NCI-H2081 treated with DMSO at 0.1 percent for 48 hours (cell line): ENCODE data around the gene SMG9.

Source experiments
- DNase-seq: peaks from one replicate; lab custom pipeline; 2025; lab: John Stamatoyannopoulos, UW

The SMG9 gene, protein sequence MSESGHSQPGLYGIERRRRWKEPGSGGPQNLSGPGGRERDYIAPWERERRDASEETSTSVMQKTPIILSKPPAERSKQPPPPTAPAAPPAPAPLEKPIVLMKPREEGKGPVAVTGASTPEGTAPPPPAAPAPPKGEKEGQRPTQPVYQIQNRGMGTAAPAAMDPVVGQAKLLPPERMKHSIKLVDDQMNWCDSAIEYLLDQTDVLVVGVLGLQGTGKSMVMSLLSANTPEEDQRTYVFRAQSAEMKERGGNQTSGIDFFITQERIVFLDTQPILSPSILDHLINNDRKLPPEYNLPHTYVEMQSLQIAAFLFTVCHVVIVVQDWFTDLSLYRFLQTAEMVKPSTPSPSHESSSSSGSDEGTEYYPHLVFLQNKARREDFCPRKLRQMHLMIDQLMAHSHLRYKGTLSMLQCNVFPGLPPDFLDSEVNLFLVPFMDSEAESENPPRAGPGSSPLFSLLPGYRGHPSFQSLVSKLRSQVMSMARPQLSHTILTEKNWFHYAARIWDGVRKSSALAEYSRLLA

GRCh38 chr19:43754503-43755255 lies at the start of gene SMG9:
TSS of gene SMG9 (minus strand) at chr19:43754962. CDS start at chr19:43750741, 4,221 bp downstream.
- DNase-seq: peak; percentile 76

- no peak for DNase-seq
These were observed 49.7 kb upstream of the SMG9 start for GRCh38 chr19:43804432-43804831.

DNA sequence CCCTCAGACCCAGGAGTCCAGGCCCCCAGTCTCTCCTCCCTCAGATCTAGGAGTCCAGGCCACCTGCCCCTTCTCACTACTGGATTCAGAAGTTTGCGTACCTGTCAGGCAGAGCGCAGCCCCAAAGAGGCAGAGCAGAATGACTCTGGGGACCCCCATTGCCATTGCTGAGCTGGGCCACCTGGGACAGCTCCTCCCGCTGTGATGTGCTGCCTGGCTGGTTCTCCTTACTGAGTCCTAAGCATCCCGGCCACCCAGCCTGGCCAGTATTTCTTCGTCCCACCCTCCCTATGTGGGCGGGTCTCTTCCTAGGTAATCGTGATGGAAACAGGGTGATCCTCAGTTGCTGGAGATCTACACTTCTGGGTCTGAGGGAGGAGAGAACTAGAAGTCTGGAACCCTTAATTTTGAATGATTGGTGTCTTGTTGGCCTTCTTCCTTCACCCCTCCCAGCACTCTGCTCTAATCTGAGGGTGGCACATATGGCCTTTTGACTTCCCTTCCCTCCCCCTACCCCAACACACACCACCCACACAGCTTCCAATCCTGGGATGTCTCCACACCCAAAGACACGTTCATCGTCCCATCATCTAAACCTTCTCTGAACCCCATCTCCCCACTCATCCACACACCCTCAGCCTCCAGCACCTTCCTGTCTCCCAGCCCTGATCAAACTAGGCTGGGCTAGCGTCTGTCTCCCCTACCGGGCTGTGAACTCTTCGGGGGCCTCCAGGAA lies 47.6 kb upstream of the SMG9 start, which contains the start of gene LYPD5:
LYPD5 (minus strand) TSS at position 232 of the 736 bp plus-strand sequence; CDS start at position 165, 67 bp downstream.
- no peak for DNase-seq

DNA sequence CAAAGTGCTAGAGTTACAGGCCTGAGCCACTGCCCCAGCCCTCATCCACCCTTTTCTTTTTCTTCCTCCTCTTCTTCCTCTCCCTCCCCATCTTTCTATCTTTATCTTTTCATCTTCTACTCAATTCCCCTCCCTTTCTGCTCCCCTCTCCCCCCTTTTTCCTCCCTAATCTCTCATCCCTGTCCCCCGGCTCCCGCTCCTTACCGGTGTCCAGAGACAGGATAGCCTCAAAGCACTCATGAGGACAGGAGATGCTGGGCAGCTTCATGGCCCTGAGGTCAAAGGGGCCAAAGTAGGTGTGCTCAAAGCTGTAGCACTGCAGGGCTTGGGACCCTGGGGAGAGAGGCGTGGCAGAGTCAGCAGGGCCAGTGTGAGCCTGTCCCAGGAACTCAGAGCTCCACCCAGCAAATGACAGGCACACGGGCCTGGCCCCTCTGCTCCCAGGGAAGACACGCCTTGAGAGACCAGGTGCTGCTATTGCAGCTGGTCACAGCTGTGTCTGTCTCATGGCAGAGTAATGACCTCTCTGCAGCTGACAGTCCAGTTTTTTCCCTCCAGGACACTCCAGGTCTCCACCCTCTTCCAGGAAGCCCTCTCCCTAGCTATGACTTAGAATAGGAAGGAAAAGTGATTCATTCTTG lies 44.9 kb upstream of the SMG9 start:
- DNase-seq: no peak

GRCh38 chr19:43798546-43799409 lies 44.0 kb upstream of the SMG9 start:
- DNase-seq: peak; percentile 19

GRCh38 chr19:43798026-43798545 lies 43.3 kb upstream of the SMG9 start:
- no peak for DNase-seq

- no peak for DNase-seq
These were observed 42.8 kb upstream of the SMG9 start for GRCh38 chr19:43797556-43797955.

DNA sequence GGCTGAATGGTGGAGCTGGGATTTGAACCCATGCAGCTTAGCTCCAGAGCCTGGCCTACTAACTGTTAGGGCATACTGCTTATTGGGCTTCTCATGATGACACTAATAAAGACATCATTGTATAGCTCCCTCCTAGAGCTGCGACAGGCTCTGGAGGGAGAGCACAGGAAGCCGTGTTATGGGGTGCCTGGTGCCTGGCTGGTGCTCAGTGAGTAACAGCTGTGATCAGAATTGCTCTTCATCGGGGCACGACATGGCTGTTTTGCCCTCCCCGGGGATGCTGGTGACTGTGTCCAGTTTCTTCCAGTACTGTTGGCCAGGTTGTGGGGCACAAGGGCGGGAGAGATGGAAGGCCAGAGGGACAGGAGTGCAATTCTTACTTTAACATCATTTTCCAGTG lies 42.4 kb upstream of the SMG9 start:
- DNase-seq: no peak

GRCh38 chr19:43790587-43790986 lies 35.8 kb upstream of the SMG9 start:
- DNase-seq: no peak

- DNase-seq: no peak
These were observed 34.3 kb upstream of the SMG9 start for GRCh38 chr19:43789029-43789428.

- no peak for DNase-seq
These were observed 31.9 kb upstream of the SMG9 start for GRCh38 chr19:43786665-43787064.

DNA sequence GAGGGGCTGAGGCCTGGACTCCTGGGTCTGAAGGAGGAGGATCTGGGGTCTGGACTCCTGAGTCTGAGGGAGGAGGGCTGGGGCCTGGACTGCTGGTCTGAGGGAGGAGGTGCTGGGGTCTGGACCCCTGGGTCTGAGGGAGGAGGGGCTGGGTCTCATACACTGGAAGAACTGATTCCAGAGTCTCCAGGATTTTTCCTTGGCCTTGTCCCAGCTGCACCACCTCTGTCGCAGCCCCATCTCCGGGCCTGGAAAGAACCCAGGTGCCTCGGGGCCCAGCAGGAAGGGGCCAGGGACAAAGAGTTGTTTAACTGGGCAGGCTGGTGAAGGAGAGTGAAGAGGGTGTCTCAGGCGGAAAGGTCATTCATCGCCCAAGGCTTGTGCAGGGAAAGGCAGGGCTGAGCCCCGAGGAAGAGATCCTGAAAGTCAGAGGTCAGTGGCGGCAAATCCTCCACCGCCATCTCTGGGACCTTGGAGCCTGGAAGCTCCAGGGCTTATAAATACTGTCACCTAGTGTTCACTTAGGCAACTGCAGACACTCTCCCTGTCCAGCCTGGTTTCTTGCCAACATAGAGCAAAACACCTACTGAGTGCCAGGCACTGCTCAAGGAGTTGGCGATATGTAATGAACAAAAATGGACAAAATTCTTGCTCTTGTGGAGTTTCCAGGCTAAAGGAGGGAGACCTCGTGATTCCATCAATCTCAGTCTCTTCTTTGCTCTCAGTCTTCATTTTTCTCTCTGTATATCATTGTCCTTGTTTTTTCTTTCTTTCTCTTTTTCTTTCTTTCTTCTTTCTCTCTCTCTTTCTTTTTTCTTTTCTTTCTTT lies 30.4 kb upstream of the SMG9 start:
- no peak for DNase-seq

GRCh38 chr19:43784241-43784980 lies 29.6 kb upstream of the SMG9 start:
- no peak for DNase-seq

DNA sequence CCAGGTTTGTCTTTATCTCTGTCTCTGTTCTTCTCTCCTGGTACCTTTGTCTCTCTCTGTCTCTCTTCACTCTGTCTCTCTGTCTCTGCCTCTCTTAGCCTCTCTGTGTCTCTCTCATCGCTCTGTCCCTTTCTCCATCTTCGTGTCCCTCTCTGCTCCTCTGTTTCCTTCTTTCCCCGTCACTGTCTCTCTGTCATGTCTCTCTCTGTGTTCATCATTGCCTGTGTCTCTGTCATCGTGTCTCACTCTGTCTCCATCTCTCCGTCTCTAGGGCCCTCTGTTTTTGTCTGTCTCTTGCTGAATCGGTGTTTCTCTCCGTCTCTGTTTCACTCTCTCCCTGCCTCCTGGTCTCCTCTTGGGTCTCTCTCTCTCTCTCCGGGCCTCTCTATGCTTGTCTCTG lies 28.9 kb upstream of the SMG9 start:
- no peak for DNase-seq

- DNase-seq: no peak
These were observed 28.0 kb upstream of the SMG9 start for GRCh38 chr19:43782689-43783231.

GRCh38 chr19:43782311-43782660 lies 27.5 kb upstream of the SMG9 start:
- no peak for DNase-seq

- DNase-seq: no peak
These were observed 27.0 kb upstream of the SMG9 start for GRCh38 chr19:43781630-43782310.
